Measurements from ENCODE around the gene ERVH48-1. TPM values are rescaled to one million over a fixed set of nuclear protein-coding genes. Genes with fewer than 3 reads are reported as not detected.

ERVH48-1 gene
- total and polyA plus RNA-seq, 2 experiments from 2014 or later = 5.4 to 14.8 TPM

- Histone ChIP-seq H4K20me1 (ENCODE audit: insufficient read depth, poor library complexity, severe bottlenecking) (no peaks in the 10 kb centered on the region), H3K9me3 (ENCODE audit: low read depth) (no peaks in the 10 kb centered on the region), H3K4me1 (ENCODE audit: insufficient read depth) (no peaks in the 10 kb centered on the region), H3K4me2 (no peak overlapping the region), H3K27me3 (no peaks in the 10 kb centered on the region), H3K36me3 (replicated peaks; ENCODE audit: insufficient read depth, low read depth) (no peaks in the 10 kb centered on the region), H3K4me3 (no peak overlapping the region), H3K79me2 (peaks cover 10% of the 10 kb centered on the region), H3K9me2 (replicated peaks; ENCODE audit: insufficient read depth) (no peaks in the 10 kb centered on the region), H3K27ac (no peak overlapping the region), H2AFZ (no peak overlapping the region)
- no peak for DNase-seq (ENCODE audit: low spot score)
- 96% methylated on average over 1 of the region's 1 CpG for WGBS (ENCODE audit: low lambda C conversion rate, missing lambda C conversion rate)
- no peak for TF ChIP-seq CTCF (IDR thresholded peaks at IDR 0.05; ENCODE audit: poor library complexity)
Observed at GRCh38 chr21:42883921-42884320, 41.5 kb downstream of the ERVH48-1 start.

GRCh38 chr21:42880352-42880751, 45.1 kb downstream of the ERVH48-1 start:
- peaks cover 27% of the 10 kb centered on the region for H3K79me2 ChIP-seq
- peak overlapping the region; percentile 95 for H2AFZ ChIP-seq
- no peak for TF ChIP-seq EZH2phosphoT487 (IDR thresholded peaks at IDR 0.05; ENCODE audit: low read depth, severe bottlenecking, unreplicated experiment)
- TF ChIP-seq CTCF (IDR thresholded peaks at IDR 0.05; ENCODE audit: poor library complexity) = no peak
- TF ChIP-seq EZH2 (IDR thresholded peaks at IDR 0.05; ENCODE audit: borderline replicate concordance) = no peak

GRCh38 chr21:42878993-42879787, 46.2 kb downstream of the ERVH48-1 start, which contains the start of gene WDR4:
TSS of gene WDR4 (minus strand) at chr21:42879539. CDS start at chr21:42879495, 44 bp downstream.
- H3K4me1 ChIP-seq (ENCODE audit: insufficient read depth) = peaks cover 4% of the 10 kb centered on the region
- WGBS (ENCODE audit: low lambda C conversion rate, missing lambda C conversion rate) = under 1% methylated on average over 71 of the region's 80 CpGs
- H3K79me2 ChIP-seq = peaks cover 27% of the 10 kb centered on the region
- DNase-seq (ENCODE audit: low spot score) = peak; percentile 97
- no peak for TF ChIP-seq CTCF (IDR thresholded peaks at IDR 0.05; ENCODE audit: poor library complexity)
- no peak for TF ChIP-seq EZH2 (IDR thresholded peaks at IDR 0.05; ENCODE audit: borderline replicate concordance)
- no peak for TF ChIP-seq EZH2phosphoT487 (IDR thresholded peaks at IDR 0.05; ENCODE audit: low read depth, severe bottlenecking, unreplicated experiment)
- peak within 1 kb of the TSS; percentile 93 for H3K27ac ChIP-seq
- H2AFZ ChIP-seq = peak within 1 kb of the TSS; percentile 95
- H3K27me3 ChIP-seq = no peaks in the 10 kb centered on the region
- no peaks in the 10 kb centered on the region for H3K9me2 ChIP-seq (replicated peaks; ENCODE audit: insufficient read depth)
- H3K9me3 ChIP-seq (ENCODE audit: low read depth) = no peaks in the 10 kb centered on the region
- H3K4me3 ChIP-seq = peak within 1 kb of the TSS; percentile 90
- H3K4me2 ChIP-seq = peak within 1 kb of the TSS; percentile 93
- H4K20me1 ChIP-seq (ENCODE audit: insufficient read depth, poor library complexity, severe bottlenecking) = no peaks in the 10 kb centered on the region
- no peaks in the 10 kb centered on the region for H3K36me3 ChIP-seq (replicated peaks; ENCODE audit: insufficient read depth, low read depth)

More at GRCh38 chr21:42880352-42880751, 45.1 kb downstream of the ERVH48-1 start:
- Histone ChIP-seq H3K36me3 (replicated peaks; ENCODE audit: insufficient read depth, low read depth) (no peaks in the 10 kb centered on the region), H3K27ac (peak overlapping the region; percentile 93), H3K27me3 (no peaks in the 10 kb centered on the region), H3K4me2 (peak overlapping the region; percentile 79), H3K4me3 (peak overlapping the region; percentile 71), H3K9me3 (ENCODE audit: low read depth) (no peaks in the 10 kb centered on the region), H3K9me2 (replicated peaks; ENCODE audit: insufficient read depth) (no peaks in the 10 kb centered on the region), H4K20me1 (ENCODE audit: insufficient read depth, poor library complexity, severe bottlenecking) (no peaks in the 10 kb centered on the region), H3K4me1 (ENCODE audit: insufficient read depth) (peaks cover 4% of the 10 kb centered on the region)
- WGBS (ENCODE audit: low lambda C conversion rate, missing lambda C conversion rate) = 94% methylated on average over 6 of the region's 6 CpGs
- DNase-seq (ENCODE audit: low spot score) = no peak

Measured in hepatocyte (in vitro differentiated cells).